Suprapubic skin (tissue), 4 donors: Measurements from ENCODE around the gene TTC21A. TPM values are rescaled to one million over a fixed set of nuclear protein-coding genes. Genes with fewer than 3 reads are reported as not detected.

ENCODE experiments used
- DNase-seq, 2 donors: peaks; one replicate each; pipeline ENCODE4 v3.0.0-alpha.2; 2019; ENCODE audit warnings: low spot score in 2 of 2
- H3K27ac ChIP-seq: fragments of 200-600 bp; sonication (generic); one replicate; pipeline ENCODE4 v1.5.1; 2019
- H3K27me3 ChIP-seq: fragments of 200-600 bp; sonication (generic); one replicate; pipeline ENCODE4 v1.5.1; 2019
- H3K36me3 ChIP-seq: fragments of 200-600 bp; sonication (generic); one replicate; pipeline ENCODE4 v1.5.1; 2019
- H3K4me1 ChIP-seq: fragments of 200-600 bp; sonication (generic); one replicate; pipeline ENCODE4 v1.5.1; 2019
- H3K4me3 ChIP-seq: fragments of 200-600 bp; sonication (generic); one replicate; pipeline ENCODE4 v1.5.1; 2019; ENCODE audit warnings: mild to moderate bottlenecking
- H3K9me3 ChIP-seq: fragments of 200-600 bp; sonication (generic); one replicate; pipeline ENCODE4 v1.5.1; 2019
- EP300 ChIP-seq: sonication (generic); formaldehyde crosslinking; IDR thresholded peaks from one replicate; pipeline ENCODE4 v1.6.1; 2017; ENCODE audit warnings: antibody characterized with exemption
- POLR2A ChIP-seq, 2 donors: fragments of 450-650 bp; IDR thresholded peaks; one replicate each; pipeline ENCODE4 v1.6.1; 2017; ENCODE audit warnings: antibody characterized with exemption in 2 of 2, mild to moderate bottlenecking in 2 of 2, moderate library complexity in 2 of 2
- POLR2AphosphoS5 ChIP-seq, 3 donors: sonication (generic); formaldehyde crosslinking; IDR thresholded peaks; one replicate each; pipeline ENCODE4 v1.6.1; 2017; ENCODE audit warnings: antibody characterized with exemption in 3 of 3
- WGBS: methylation state at CpG from one replicate; pipeline ENCODE4 v1.1.5; 2018; 5-methylcytosine and 5-hydroxymethylcytosine counted together
- total RNA-seq, 4 donors: library from RNA; depleted of rRNA; stranded (reverse); fragments of >200 nt; gene quantifications; one replicate each; pipeline ENCODE4 v1.1.0, GENCODE V29; 2016
- TF ChIP-seq, protein P1 (sequence below), 2 donors: fragments of 200-600 bp in 1 of 2; fragments of 450-650 bp in 1 of 2; sonication (generic) in 1 of 2; IDR thresholded peaks; one replicate each; pipeline ENCODE4 v1.5.1; 2016 to 2019; ENCODE audit warnings: antibody characterized with exemption in 2 of 2, mild to moderate bottlenecking in 1 of 2, moderate library complexity in 1 of 2

The TTC21A gene
- total RNA-seq, 4 donors from 2014 or later: 1.2 to 11.0 (median 4.7) TPM

DNA sequence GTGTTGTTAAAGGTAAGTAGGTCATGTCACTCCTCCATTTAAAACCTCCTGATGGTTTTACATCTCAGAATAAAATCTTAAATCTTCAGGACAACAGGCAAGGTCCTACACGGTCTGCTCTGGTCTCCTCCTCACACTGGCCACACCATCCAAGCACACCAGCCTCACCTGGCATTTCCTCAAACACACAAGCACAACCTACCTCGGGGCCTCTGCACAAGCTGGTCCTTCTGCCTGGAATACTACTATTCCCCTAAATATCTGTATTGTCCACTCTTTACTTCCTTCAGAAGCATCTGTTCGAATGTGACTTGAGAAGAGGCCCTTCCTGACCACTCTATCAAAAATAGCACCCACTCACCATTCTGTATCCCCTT lies 1.8 kb upstream of the TTC21A start:
- WGBS: 72% methylated on average over 3 of the region's 3 CpGs
- Histone ChIP-seq H3K36me3 (peaks cover 10% of the 10 kb centered on the region), H3K27ac (no peak overlapping the region), H3K4me1 (peaks cover 43% of the 10 kb centered on the region), H3K27me3 (no peaks in the 10 kb centered on the region), H3K9me3 (no peaks in the 10 kb centered on the region), H3K4me3 (peak overlapping the region; percentile 96)
- no peak for DNase-seq
- TF ChIP-seq POLR2A (IDR thresholded peaks at IDR 0.05) (no peak), EP300 (no peak)
- TF ChIP-seq, protein P1, sequence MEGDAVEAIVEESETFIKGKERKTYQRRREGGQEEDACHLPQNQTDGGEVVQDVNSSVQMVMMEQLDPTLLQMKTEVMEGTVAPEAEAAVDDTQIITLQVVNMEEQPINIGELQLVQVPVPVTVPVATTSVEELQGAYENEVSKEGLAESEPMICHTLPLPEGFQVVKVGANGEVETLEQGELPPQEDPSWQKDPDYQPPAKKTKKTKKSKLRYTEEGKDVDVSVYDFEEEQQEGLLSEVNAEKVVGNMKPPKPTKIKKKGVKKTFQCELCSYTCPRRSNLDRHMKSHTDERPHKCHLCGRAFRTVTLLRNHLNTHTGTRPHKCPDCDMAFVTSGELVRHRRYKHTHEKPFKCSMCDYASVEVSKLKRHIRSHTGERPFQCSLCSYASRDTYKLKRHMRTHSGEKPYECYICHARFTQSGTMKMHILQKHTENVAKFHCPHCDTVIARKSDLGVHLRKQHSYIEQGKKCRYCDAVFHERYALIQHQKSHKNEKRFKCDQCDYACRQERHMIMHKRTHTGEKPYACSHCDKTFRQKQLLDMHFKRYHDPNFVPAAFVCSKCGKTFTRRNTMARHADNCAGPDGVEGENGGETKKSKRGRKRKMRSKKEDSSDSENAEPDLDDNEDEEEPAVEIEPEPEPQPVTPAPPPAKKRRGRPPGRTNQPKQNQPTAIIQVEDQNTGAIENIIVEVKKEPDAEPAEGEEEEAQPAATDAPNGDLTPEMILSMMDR (IDR thresholded peaks at IDR 0.05): no peak

DNA sequence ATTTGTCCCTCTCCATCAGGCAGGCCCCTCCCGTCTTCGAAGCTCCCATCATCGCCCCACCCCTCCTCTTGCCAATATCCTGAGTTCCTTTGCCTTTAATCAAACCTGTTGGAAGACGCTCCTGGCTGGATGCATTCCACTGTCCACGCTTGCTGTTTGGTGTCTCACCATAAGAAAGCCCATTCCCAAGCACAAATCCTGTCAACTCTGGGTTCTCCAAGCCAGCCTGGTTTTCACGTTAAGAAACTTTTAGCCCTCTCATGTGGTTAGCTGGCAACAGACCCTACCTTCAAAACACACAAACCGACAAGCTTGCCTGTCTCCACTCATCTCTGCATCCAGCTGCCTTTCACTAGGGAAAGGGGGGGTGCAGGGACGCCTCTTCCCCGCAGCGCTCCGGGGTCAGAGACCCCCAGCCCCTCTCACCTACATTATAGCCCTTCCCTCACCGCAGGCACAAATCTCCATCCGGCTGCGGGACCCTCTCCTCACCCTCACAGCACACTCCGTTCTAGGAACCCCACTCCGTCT lies 1.1 kb upstream of the TTC21A start:
- peaks cover 6% of the 10 kb centered on the region for H3K36me3 ChIP-seq
- H3K4me3 ChIP-seq: peak overlapping the region; percentile 96
- no peaks in the 10 kb centered on the region for H3K9me3 ChIP-seq
- TF ChIP-seq POLR2A (IDR thresholded peaks at IDR 0.05) (no peak), POLR2AphosphoS5 (IDR thresholded peaks at IDR 0.05) (no peak), EP300 (no peak)
- TF ChIP-seq, protein P1 (IDR thresholded peaks at IDR 0.05): no peak
- DNase-seq: no peak
- no peaks in the 10 kb centered on the region for H3K27me3 ChIP-seq
- H3K4me1 ChIP-seq: peaks cover 43% of the 10 kb centered on the region
- peak overlapping the region; percentile 98 for H3K27ac ChIP-seq
- 5% methylated on average over 16 of the region's 16 CpGs for WGBS

DNA sequence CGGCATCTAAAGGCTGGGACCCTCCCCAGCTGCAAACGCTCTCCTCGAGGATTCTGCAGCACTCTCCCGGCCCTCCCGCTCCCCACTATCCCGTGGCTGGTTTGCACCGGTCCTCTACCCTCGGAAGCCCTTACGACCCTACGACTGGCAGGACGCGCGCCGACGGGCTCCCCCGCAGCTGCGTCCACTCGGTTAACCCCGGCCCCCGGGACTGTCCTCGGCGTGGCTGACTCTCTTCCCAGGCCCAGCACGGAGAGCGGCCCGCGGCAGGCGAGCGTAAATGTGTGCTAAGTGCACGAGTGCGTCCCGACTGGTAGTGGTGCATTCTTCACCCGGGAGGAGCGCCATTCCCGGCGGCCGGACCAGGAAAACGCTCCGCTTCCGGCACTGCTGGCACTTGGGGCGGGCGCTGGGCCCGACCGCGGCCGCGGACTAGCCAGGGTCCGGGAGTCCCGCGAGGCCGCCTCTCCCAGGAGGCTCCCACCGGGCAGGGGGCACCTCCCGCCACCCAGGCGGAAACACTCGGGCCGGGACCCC lies 561 bp upstream of the TTC21A start:
- peaks cover 43% of the 10 kb centered on the region for H3K4me1 ChIP-seq
- no peaks in the 10 kb centered on the region for H3K27me3 ChIP-seq
- H3K4me3 ChIP-seq: peak overlapping the region; percentile 96
- H3K27ac ChIP-seq: peak overlapping the region; percentile 98
- H3K36me3 ChIP-seq: peaks cover 5% of the 10 kb centered on the region
- H3K9me3 ChIP-seq: no peaks in the 10 kb centered on the region
- peak in 1 of 2 donors; percentile 84 for DNase-seq
- WGBS: 0% methylated on average over 4 of the region's 55 CpGs
- TF ChIP-seq POLR2A (IDR thresholded peaks at IDR 0.05) (no peak), EP300 (no peak), POLR2AphosphoS5 (IDR thresholded peaks at IDR 0.05) (no peak)
- TF ChIP-seq, protein P1 (IDR thresholded peaks at IDR 0.05): no peak

DNA sequence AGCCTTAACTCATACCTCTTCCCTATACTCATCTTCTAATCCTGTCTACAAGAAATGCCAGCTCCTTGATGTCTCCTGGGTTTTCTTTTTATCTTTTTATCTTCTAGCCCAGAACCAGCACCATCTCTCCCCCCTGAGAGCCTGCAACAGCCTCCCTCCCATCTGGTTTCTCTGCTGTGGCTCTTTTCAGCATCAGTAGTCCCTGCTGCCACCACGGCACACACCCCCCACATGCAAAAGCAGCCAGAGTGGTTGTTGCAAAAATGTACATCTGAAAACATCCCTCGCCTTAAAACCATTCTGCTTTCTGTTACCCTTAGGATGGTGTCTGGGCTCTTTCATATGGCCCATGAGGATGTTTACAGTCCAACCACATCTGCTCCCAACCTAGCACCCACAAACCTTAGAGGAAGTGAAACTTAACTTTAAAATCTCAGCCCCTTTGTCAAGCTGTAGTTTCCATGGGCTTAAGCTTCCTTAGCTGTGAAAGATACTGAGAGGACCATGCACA lies 775 bp downstream of the TTC21A start:
- DNase-seq: no peak
- H3K27ac ChIP-seq: peak overlapping the region; percentile 98
- peaks cover 42% of the 10 kb centered on the region for H3K4me1 ChIP-seq
- TF ChIP-seq EP300 (no peak), POLR2AphosphoS5 (IDR thresholded peaks at IDR 0.05) (no peak), POLR2A (IDR thresholded peaks at IDR 0.05) (no peak)
- TF ChIP-seq, protein P1 (IDR thresholded peaks at IDR 0.05): no peak
- no peaks in the 10 kb centered on the region for H3K27me3 ChIP-seq
- H3K36me3 ChIP-seq: peaks cover 9% of the 10 kb centered on the region
- WGBS: 49% methylated on average over 2 of the region's 2 CpGs
- H3K4me3 ChIP-seq: peak overlapping the region; percentile 96
- H3K9me3 ChIP-seq: no peaks in the 10 kb centered on the region

DNA sequence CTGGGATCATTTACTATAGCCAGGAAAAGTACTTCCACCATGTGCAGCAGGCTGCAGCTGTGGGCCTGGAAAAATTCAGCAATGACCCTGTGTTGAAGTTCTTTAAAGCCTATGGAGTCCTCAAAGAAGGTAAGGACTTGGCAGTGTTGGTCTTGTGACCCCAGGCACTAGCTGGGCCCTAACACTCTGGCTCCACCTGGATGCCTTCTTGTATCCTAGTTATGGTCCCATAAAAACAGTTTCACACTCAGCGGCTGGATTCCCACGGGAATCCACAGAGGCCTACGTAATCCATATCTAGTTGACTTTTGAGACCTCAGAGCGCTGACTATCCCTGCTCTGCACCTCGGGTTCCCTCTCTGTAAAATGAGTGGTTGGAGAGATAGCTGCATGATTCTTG lies 1.6 kb downstream of the TTC21A start:
- no peaks in the 10 kb centered on the region for H3K27me3 ChIP-seq
- WGBS: 95% methylated on average over 5 of the region's 5 CpGs
- H3K4me3 ChIP-seq: no peak overlapping the region
- no peak for TF ChIP-seq POLR2AphosphoS5 (IDR thresholded peaks at IDR 0.05)
- no peak for TF ChIP-seq EP300
- TF ChIP-seq, protein P1 (IDR thresholded peaks at IDR 0.05): no peak
- no peak for TF ChIP-seq POLR2A (IDR thresholded peaks at IDR 0.05)
- H3K27ac ChIP-seq: no peak overlapping the region
- H3K4me1 ChIP-seq: peaks cover 34% of the 10 kb centered on the region
- H3K36me3 ChIP-seq: peaks cover 9% of the 10 kb centered on the region
- no peak for DNase-seq
- H3K9me3 ChIP-seq: no peaks in the 10 kb centered on the region
